ENCODE measurements around the gene REEP2.

The REEP2 gene

GRCh38 chr5:138454121-138454520 lies 15.3 kb downstream of the REEP2 start:
- no peak for TF ChIP-seq CTCF (conservative IDR thresholded peaks at IDR 0.05; ENCODE audit: low read depth)
- ChIA-PET CTCF (interaction anchor here (1.3 kb wide), 1 partner anchor 10 kb away, joined by 5 read pairs; no protein-coding TSS in a partner anchor), POLR2A (ENCODE audit: low non-redundant PET) (no interaction called here)
- no peak overlapping the region for H3K27ac ChIP-seq
- DNase-seq (ENCODE audit: low spot score), result no peak

GRCh38 chr5:138455232-138455930 lies 16.5 kb downstream of the REEP2 start:
- ChIA-PET CTCF (interaction anchor here (0.6 to 1.3 kb wide), 3 partner anchors 8 to 48 kb away, joined by 3 to 5 read pairs (median 4); no protein-coding TSS in a partner anchor), POLR2A (ENCODE audit: low non-redundant PET) (no interaction called here)
- no peak for DNase-seq (ENCODE audit: low spot score)
- no peak overlapping the region for H3K27ac ChIP-seq
- TF ChIP-seq CTCF (conservative IDR thresholded peaks at IDR 0.05; ENCODE audit: low read depth), result no peak

GRCh38 chr5:138457531-138458275 lies 18.8 kb downstream of the REEP2 start:
- H3K27ac ChIP-seq, result no peak overlapping the region
- POLR2A ChIA-PET (ENCODE audit: low non-redundant PET), result no interaction called here
- no peak for DNase-seq (ENCODE audit: low spot score)
- CTCF ChIA-PET, result interaction anchor here (1.2 kb wide), 1 partner anchor 8 kb away, joined by 4 read pairs; no protein-coding TSS in a partner anchor
- no peak for TF ChIP-seq CTCF (conservative IDR thresholded peaks at IDR 0.05; ENCODE audit: low read depth)

GRCh38 chr5:138458384-138458783 lies 19.5 kb downstream of the REEP2 start:
- DNase-seq (ENCODE audit: low spot score), result no peak
- no peak overlapping the region for H3K27ac ChIP-seq
- CTCF ChIA-PET, result interaction anchor here (1.2 kb wide), 1 partner anchor 8 kb away, joined by 4 read pairs; no protein-coding TSS in a partner anchor

GRCh38 chr5:138458856-138459255 lies 20.0 kb downstream of the REEP2 start:
- no peak for DNase-seq (ENCODE audit: low spot score)
- ChIA-PET CTCF (interaction anchor here (1.2 kb wide), 1 partner anchor 9 kb away, joined by 4 read pairs; no protein-coding TSS in a partner anchor), POLR2A (ENCODE audit: low non-redundant PET) (interaction anchor here (0.5 kb wide), 1 partner anchor 67 kb away, joined by 3 read pairs; no protein-coding TSS in a partner anchor)

More at GRCh38 chr5:138458384-138458783, 19.5 kb downstream of the REEP2 start:
- POLR2A ChIA-PET (ENCODE audit: low non-redundant PET), result no interaction called here
- TF ChIP-seq CTCF (conservative IDR thresholded peaks at IDR 0.05; ENCODE audit: low read depth), result no peak

More at GRCh38 chr5:138458856-138459255, 20.0 kb downstream of the REEP2 start:
- TF ChIP-seq CTCF (conservative IDR thresholded peaks at IDR 0.05; ENCODE audit: low read depth), result no peak
- no peak overlapping the region for H3K27ac ChIP-seq
